Suprapubic skin (tissue), 3 donors: ENCODE results near the gene PTH2R.

Source experiments
- POLR2AphosphoS5 ChIP-seq, 3 donors: sonication (generic); formaldehyde crosslinking; IDR thresholded peaks; one replicate each; pipeline ENCODE4 v1.6.1; 2017; ENCODE audit warnings: antibody characterized with exemption in 3 of 3
- TF ChIP-seq, protein P1 (sequence below), 2 donors: fragments of 200-600 bp in 1 of 2; fragments of 450-650 bp in 1 of 2; sonication (generic) in 1 of 2; IDR thresholded peaks; one replicate each; pipeline ENCODE4 v1.5.1; 2016 to 2019; ENCODE audit warnings: antibody characterized with exemption in 2 of 2, mild to moderate bottlenecking in 1 of 2, moderate library complexity in 1 of 2

DNA sequence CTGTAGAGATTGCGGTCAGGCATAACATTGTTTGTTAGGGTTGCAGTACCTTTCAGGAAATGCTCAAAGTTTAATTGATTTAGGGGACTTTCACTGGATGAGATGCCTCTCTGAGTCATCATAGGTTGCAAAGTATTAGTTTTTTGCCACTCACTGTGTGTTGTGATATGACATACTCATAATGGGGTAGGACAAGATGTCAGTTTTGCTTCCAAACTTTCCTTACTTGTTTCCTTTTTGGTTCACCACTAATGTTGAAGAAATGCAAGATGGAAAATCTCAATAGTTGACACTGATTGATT, 35.0 kb upstream of the PTH2R start:
- TF ChIP-seq, protein P1, sequence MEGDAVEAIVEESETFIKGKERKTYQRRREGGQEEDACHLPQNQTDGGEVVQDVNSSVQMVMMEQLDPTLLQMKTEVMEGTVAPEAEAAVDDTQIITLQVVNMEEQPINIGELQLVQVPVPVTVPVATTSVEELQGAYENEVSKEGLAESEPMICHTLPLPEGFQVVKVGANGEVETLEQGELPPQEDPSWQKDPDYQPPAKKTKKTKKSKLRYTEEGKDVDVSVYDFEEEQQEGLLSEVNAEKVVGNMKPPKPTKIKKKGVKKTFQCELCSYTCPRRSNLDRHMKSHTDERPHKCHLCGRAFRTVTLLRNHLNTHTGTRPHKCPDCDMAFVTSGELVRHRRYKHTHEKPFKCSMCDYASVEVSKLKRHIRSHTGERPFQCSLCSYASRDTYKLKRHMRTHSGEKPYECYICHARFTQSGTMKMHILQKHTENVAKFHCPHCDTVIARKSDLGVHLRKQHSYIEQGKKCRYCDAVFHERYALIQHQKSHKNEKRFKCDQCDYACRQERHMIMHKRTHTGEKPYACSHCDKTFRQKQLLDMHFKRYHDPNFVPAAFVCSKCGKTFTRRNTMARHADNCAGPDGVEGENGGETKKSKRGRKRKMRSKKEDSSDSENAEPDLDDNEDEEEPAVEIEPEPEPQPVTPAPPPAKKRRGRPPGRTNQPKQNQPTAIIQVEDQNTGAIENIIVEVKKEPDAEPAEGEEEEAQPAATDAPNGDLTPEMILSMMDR (IDR thresholded peaks at IDR 0.05), result no peak
- TF ChIP-seq POLR2AphosphoS5 (IDR thresholded peaks at IDR 0.05), result no peak
